Cardiac fibroblast (primary cell): ENCODE measurements around the gene ZDHHC21.

ENCODE experiments used
- DNase-seq, 2 donors: peaks; one replicate each; pipeline versions ENCODE4 v3.0.0 to v3.0.0-alpha.2; 2010; ENCODE audit warnings: low read depth in 2 of 2
- H3K4me3 ChIP-seq, 2 donors: replicated peaks in 1 of 2; 1 replicate in 1 of 2; 2 replicates in 1 of 2; pipeline ENCODE4 v1.5.1; 2011; ENCODE audit warnings: low read depth in 2 of 2, low read length in 2 of 2, mild to moderate bottlenecking in 2 of 2, moderate library complexity in 1 of 2
- CTCF ChIP-seq: IDR thresholded peaks from one replicate; pipeline ENCODE4 v1.5.1; 2011; ENCODE audit warnings: low read depth, mild to moderate bottlenecking, low read length, inconsistent platforms

The ZDHHC21 gene

GRCh38 chr9:14618836-14619420, 74.3 kb downstream of the ZDHHC21 start:
- DNase-seq = no peak
- no peak overlapping the region for H3K4me3 ChIP-seq
- no peak for TF ChIP-seq CTCF

GRCh38 chr9:14616188-14616982, 76.8 kb downstream of the ZDHHC21 start:
- H3K4me3 ChIP-seq = no peak overlapping the region
- peak; percentile 71 for TF ChIP-seq CTCF
- peak; percentile 81 to 87 for DNase-seq

GRCh38 chr9:14608540-14608939, 84.7 kb downstream of the ZDHHC21 start:
- TF ChIP-seq CTCF = no peak
- no peak overlapping the region for H3K4me3 ChIP-seq
- DNase-seq = no peak

- no peak overlapping the region for H3K4me3 ChIP-seq
- DNase-seq = no peak
- TF ChIP-seq CTCF = no peak
These were observed 95.9 kb downstream of the ZDHHC21 start for GRCh38 chr9:14597171-14597799.

GRCh38 chr9:14593406-14593805, 99.8 kb downstream of the ZDHHC21 start:
- H3K4me3 ChIP-seq = no peak overlapping the region
- no peak for TF ChIP-seq CTCF
- DNase-seq = no peak

- H3K4me3 ChIP-seq = no peak overlapping the region
- no peak for DNase-seq
- TF ChIP-seq CTCF = no peak
These were observed 101.8 kb downstream of the ZDHHC21 start for GRCh38 chr9:14591411-14591810.
